Activated CD8-positive, alpha-beta memory T cell treated with anti-CD3 and anti-CD28 coated beads for 4 hours (primary cell): ENCODE measurements around the gene KCNK2.
"Not testable (repeated sequence)": the region's sequence is repeated elsewhere in the genome, so short reads cannot be mapped to it uniquely, and the experiment has no call there.

Source experiments
- DNase-seq, 2 donors: peaks; one replicate each; pipeline ENCODE4 v3.0.0-alpha.2; 2020; ENCODE audit warnings: low read depth in 2 of 2

Gene KCNK2

DNA sequence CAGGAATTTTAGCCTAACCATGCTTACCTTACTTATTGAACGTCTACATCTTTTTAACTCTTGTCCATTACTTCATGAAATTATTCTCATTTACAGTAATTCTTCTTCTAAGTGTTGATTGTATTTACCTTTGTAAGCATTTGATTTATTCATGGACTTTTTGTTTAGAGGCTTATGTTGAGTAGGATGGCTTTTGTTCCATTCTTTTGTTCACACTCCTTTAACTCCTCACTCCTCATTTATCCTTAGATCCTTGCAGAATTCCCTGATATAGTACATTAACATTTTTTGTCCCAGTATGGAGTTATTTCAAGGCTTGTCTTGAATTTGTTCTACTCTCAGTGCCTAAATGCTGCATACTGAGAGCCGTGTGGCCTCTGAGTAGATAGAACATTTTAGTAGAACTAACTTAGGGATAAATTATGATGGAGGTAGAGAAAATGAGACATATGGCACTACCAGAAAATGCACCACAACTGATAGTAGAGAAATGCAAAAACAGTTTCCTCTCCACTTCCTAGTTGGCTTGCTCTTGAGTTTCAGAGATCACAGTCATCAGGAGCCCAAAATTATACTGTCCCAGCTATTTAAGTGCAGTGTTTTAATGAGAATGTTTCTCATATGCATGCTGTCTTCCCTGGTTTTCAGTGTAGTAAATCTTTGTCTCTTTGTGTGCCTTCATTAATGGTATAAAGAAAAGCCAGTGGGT is 69.5 kb downstream of the KCNK2 start:
- DNase-seq: no peak

- DNase-seq: no peak
Measured at GRCh38 chr1:215156232-215156631, 73.7 kb downstream of the KCNK2 start.

- DNase-seq: no peak
Measured at GRCh38 chr1:215160351-215160750, 77.8 kb downstream of the KCNK2 start.

DNA sequence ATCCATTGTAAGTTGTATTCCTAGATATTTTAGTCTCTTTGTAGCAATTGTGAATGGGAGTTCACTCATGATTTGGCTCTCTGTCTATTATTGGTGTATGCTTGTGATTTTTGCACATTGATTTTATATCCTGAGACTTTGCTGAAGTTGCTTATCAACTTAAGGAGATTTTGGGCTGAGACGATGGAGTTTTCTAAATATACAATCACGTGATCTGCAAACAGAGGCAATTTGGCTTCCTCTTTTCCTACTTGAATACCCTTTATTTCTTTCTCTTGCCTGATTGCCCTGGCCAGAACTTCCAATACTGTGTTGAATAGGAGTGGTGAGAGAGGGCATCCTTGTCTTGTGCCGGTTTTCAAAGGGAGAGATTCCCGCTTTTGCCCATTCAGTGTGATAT is 80.6 kb downstream of the KCNK2 start:
- DNase-seq: not testable (repeated sequence)

DNA sequence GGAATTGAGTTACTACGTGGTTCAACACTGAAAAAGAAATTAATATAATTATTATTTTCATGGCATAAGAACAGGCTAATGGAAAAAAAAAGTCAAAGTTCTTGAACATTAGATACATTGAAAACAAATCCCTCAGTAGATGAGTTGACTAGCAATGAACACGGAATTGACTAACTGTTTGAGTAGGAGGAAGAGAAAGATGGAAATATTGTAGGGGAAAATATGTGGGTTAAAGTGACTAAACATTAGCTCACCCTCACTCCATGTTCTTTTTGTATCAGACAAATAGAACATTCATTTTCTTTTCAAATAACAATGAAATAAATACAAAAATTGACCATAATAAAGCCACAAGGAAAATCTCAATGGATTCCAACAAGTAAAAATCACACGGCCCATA is 84.3 kb downstream of the KCNK2 start:
- DNase-seq: no peak

DNA sequence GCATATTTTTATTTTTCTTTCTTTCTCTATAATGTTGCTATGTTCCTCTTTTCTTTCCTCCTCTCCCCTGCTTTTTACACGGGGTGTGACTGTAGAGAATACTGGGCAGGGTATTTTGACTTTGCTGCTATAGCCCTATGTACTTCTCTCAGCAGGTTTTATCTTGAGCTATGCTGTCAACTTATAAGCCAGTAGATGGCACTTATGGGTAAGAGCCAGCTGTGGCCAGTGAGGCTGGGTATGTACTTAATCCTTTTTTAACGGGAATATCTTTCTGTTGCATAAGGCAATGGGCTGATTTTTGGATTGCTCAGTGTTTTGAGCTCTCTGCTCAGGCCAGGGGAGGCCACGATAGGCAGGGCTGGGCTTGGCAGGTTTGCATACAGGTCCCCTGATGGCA is 99.0 kb downstream of the KCNK2 start:
- no peak for DNase-seq

GRCh38 chr1:215185067-215185620 is 102.6 kb downstream of the KCNK2 start:
- no peak for DNase-seq

DNA sequence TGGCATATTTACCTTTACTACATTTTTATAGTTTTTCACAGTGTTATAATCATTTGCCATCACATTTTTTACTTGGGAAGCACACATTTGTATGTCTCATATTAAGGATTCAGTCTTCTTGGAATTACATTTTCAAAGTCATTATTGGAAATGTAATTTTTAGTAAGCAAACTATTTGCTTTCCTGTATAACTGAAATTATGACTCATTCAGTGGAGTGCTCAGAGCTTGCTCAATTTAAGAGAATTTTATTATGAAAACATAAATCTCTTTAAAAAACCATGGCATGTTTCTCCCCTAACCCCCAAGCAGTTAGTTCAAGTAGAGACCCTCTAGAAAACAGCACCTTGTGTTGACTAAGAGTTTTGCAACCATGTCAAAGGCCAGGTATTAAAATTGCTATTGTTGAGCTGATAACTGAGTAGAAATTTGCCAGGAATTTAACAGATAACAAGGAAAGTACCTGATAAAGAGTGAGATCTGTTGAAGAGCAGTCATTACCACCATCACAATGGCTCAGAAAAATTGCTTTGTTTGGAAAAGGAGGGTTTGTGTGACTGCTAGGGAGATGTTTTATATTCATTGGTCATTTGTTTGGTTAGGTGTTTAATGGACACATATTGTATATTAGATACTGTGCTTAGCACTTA is 105.9 kb downstream of the KCNK2 start:
- no peak for DNase-seq

DNA sequence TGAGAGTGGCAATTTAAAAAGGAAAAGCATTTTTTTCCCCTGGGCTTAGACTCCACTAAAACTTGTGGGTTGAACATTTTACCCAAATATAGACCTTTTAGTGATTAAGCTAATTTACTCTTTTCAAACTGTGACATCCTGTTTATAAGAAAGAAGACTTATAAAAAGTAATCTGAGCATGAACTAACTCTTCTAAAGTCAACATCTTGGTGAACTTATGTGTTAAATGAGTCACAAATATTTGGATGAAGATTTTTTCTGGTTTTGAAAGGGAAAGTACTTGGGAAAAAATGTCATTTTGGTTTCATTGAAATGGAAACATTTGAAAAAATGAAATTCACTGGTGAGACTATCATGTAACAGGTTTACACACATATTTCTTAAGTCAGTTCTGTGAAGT is 109.8 kb downstream of the KCNK2 start:
- no peak for DNase-seq

DNA sequence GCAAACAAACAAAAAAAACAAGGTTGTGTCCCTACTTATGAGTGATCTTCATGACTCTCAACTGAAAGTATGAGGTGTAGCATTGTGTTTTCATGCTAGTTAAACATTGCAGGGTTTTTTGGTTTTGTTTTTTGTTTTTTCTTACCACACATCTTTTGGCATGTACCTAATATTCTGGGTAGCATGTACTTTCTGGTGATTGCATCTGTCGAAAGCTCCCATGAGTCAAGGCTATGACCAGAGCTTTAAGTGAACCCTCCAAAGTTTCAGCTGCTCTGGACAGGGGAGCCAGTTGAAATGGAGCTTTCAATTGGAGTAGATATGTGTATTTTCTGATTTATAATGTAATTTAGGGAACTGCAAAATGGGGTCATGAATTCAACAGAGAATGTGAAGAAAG is 115.5 kb downstream of the KCNK2 start:
- DNase-seq: no peak

GRCh38 chr1:215200121-215200520 is 117.6 kb downstream of the KCNK2 start:
- no peak for DNase-seq

GRCh38 chr1:215201283-215201682 is 118.7 kb downstream of the KCNK2 start:
- DNase-seq: no peak

DNA sequence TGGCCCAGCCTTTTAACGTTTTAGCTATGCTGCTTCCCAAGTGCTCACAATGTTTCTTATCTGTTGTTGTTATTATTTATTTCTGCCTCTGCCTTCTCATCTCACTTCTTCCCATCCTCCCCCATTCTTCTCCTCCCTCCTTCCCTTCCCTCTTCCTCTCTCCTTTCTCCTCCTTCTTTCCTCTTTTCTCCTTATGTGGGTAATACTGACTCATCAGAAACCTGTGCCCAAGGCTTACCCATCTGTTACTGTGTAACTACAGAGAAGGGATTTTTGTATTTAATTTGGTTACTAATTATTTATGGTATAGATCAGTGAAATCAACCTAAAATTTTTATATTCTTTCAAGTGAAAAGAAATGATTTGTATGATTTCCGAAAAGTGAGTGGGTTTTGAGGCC is 120.3 kb downstream of the KCNK2 start:
- DNase-seq: no peak

DNA sequence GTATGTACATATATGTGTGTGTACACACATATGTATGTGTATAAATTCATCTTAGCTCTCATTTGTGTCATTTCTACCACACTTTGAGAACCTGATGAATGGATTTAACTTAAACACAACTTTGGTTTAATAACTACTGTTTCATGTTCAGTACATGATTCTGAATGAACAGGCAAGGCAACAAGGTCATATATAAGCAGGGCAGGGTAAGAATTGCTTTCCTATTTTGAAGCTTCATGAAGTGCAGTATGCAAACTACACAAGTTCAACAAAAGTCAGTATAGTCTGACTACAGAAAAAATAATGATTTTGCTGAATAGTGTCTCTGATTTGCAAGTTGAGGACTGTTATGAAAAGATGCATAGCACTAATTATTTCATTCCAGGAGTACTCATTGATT is 127.6 kb downstream of the KCNK2 start:
- DNase-seq: no peak

DNA sequence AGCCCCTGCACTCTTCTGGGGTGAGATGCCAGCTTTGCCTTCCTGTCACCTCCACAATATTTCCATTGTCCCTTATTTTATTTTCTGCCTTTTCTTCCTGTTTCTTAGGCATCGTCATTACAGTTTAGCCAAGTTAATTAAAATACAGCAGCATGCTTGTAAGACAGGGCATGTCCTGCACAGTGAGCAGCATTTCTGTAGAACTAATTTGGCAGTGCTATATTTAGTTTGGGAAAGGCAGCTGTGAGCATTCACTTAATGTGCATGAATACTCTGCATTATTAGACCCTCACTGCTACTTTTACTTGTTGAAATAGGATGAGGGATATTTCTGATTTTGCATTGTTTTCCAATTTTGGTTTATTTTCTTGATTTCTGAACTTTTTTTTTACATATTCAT is 133.3 kb downstream of the KCNK2 start:
- no peak for DNase-seq

GRCh38 chr1:215219372-215219771 is 136.8 kb downstream of the KCNK2 start:
- DNase-seq: no peak

DNA sequence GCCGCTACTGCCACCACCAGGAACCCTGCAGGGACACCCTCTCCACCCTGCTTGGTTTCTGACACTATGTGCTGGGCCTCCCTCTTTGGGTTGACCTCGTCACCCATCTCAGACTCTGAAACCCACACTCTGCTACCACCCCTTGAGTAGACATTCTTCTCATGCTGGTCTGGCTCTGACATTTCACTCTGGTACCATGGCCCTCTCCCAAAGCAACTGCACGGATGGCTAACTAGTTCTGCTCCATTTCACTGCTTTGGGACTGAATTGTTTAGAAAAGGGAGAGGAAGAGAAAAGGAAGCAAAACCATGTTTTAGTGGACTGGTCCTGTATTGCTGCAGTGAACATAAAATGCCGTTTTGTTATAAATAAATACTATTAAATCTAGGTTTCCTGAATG is 137.8 kb downstream of the KCNK2 start:
- no peak for DNase-seq

DNA sequence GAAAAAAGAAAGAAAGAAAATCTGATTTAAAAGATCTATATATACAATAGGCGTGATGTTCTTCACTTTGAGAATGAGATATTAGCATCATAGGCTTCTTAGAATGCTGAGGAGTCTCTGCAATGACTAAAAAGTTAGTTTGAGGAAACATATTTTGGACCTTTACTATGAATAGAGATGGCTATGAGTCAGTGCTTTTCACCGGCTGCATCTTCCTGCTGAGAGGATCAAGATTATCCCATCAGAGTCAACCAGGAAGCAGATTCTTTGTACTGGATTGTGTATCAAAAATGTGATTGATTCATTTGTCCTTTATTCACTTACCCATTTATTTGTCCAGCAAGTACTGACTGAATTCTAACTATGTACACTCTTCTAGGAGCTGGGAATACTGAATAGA is 144.2 kb downstream of the KCNK2 start:
- no peak for DNase-seq

- DNase-seq: no peak
Measured at GRCh38 chr1:215228193-215228592, 145.7 kb downstream of the KCNK2 start.

- no peak for DNase-seq
Measured at GRCh38 chr1:215241451-215241850, 158.9 kb downstream of the KCNK2 start.

DNA sequence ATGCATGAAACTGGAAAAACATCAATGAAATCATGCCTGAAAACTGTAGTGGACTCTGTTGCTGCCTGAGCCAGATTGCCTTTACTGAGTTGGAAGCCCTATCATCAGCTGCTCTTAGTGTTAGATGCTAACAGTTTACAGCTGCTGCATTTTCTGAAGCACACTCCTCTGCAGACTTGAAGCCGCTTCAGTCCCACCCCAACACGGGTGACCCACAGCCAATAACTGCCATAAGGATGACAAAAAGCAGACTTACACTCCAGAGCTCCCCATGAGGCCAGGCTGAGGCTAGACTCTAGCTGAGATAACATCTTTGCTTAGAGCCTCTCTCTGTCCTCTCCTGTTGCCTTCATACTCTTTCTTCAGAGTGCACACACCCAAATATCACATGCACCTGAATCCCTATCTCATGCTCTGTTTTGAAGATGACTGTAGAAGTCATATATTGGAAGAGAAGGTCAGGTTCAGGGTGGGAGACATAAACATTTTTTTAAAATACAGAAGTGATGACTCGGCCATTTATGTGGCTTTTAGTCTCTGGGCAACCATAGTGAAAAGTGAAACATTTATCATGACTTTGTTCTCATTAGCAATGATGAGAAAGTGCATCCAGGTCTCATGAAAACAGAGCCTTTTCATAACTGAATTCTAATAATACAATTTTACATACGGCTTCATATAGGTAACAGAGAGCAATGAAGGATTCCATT is 161.0 kb downstream of the KCNK2 start:
- no peak for DNase-seq

DNA sequence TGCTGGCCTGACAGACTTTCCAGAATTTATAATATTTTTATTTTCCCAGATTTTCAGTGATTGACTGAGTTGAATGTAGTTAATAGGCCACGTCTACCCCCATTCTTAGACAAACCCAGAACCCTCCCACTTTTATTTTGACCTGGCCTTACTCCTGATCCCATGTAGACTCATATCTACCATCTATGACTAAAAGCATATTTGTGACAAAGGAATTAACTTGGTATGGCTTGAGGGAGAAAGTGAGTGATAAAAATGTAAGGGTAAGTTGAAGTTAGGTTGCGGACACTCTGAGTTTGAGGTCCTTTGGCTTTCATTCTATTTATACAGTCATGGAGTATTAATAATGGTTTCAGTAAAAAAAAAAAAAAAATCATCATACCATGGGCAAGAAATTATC is 168.4 kb downstream of the KCNK2 start:
- DNase-seq: no peak

DNA sequence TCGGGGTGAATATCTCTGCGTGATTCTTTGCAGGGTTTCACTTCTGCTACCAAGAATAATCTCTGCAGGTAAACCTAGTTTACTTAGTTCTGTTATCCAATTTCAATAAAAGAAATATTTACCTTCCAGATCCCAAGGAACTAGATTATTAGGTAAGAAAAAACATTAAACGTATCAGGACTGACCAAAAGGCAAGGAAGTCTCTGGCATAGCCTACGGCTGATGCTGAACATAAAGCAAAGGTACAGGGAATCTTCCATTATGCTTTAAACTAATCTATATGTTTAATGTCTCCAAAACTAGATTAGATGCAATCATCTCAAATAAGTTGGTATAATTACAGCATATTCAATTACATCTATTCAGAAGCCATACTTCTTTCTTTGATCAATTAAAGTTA is 168.9 kb downstream of the KCNK2 start:
- DNase-seq: no peak
